Epithelial cell of esophagus (primary cell): ENCODE measurements around the gene IPO4.
A peak's percentile ranks its signal among the peaks of the same experiment; 100 is the strongest.

Source experiments
- DNase-seq: peaks from one replicate; pipeline ENCODE4 v3.0.0; 2010; ENCODE audit warnings: low read depth
- H3K4me3 ChIP-seq: 2 replicates; pipeline ENCODE4 v1.5.1; 2011; ENCODE audit warnings: mild to moderate bottlenecking, low read length, control low read depth
- TF ChIP-seq, protein P1 (sequence below): IDR thresholded peaks from 2 replicates; pipeline ENCODE4 v1.5.1; 2011; ENCODE audit warnings: low read depth, mild to moderate bottlenecking, low read length, control low read depth, inconsistent platforms; ENCODE audit not compliant: insufficient read depth; ENCODE audit errors: missing control alignments

The IPO4 gene

DNA sequence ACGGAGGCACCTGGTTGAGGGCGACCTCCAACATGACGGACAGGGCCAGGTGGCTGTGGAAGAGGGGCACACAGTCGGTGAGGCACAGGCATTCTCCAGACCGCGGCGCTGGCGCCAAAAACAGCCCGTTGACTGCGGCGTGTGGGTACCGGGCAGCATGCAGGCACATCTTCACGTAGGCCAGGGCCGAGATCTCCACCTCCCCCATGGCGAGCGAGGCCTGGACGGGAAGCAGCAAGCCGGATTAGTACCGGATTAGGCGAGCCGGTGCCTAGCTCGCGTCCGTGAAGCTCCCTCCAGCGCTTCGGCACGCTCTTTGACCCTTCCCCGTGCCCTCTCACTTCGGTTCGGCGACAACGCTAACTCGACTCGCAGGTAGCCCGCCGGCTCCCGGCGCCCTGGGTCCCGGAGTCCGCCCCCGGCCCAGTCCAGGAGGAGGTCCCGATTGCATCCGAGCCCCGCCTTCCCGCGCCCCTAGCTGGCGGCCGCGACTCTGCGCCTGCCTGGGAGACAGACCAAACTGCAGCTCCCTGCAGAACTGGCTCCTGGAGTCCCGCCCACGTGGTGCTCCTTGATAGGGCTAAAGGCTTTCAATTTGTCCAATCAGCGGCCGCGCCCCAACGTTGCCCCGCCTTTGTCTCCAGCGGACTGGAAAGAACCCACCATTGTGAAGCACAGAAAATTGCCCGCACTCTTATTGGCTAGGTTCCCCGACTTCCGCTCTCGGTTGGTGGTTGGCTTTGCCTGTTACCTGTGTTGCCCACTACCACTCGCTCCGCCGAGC is 47.3 kb downstream of the IPO4 start, which contains the start of gene EMC9:
Gene EMC9, minus strand, starts transcription at position 495 of the 784 bp plus-strand sequence. Its CDS starts 287 bp downstream, at position 208.
- H3K4me3 ChIP-seq: peak within 1 kb of the TSS; percentile 91
- TF ChIP-seq, protein P1, sequence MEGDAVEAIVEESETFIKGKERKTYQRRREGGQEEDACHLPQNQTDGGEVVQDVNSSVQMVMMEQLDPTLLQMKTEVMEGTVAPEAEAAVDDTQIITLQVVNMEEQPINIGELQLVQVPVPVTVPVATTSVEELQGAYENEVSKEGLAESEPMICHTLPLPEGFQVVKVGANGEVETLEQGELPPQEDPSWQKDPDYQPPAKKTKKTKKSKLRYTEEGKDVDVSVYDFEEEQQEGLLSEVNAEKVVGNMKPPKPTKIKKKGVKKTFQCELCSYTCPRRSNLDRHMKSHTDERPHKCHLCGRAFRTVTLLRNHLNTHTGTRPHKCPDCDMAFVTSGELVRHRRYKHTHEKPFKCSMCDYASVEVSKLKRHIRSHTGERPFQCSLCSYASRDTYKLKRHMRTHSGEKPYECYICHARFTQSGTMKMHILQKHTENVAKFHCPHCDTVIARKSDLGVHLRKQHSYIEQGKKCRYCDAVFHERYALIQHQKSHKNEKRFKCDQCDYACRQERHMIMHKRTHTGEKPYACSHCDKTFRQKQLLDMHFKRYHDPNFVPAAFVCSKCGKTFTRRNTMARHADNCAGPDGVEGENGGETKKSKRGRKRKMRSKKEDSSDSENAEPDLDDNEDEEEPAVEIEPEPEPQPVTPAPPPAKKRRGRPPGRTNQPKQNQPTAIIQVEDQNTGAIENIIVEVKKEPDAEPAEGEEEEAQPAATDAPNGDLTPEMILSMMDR: peak; percentile 43
- peak; percentile 100 for DNase-seq

DNA sequence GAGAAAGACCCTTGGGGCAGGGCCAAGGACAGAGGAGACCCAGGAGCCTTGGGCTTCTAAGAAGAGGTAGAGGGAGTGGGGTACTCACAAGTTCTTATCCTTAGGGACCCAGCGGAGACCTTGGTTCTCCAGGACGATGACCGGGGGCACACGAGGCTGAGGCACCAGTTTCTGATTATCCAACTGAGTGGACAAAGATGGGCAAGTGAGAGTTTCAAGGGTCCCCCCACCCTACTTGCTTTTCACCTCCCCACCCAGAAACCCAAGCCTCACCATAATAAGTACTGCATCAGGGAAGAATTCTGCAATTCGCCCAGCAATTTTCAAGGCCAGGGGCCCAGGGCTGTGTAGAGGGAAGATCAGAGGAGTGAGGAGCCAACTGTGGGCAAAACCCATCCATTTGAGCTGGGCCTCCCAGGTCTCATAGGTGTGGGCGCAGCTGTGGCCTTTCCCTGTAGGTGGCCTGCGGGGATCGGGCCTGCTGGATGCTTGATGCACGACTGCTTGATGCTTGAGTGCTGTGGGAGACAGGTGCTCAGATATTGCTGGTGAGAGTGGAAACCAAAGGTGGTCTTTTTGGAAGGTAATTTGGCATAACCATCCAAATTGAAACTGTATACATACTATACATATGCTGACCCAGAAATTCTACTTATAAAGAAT is 49.2 kb downstream of the IPO4 start:
- H3K4me3 ChIP-seq: peak overlapping the region; percentile 1
- no peak for DNase-seq
- TF ChIP-seq, protein P1: no peak

DNA sequence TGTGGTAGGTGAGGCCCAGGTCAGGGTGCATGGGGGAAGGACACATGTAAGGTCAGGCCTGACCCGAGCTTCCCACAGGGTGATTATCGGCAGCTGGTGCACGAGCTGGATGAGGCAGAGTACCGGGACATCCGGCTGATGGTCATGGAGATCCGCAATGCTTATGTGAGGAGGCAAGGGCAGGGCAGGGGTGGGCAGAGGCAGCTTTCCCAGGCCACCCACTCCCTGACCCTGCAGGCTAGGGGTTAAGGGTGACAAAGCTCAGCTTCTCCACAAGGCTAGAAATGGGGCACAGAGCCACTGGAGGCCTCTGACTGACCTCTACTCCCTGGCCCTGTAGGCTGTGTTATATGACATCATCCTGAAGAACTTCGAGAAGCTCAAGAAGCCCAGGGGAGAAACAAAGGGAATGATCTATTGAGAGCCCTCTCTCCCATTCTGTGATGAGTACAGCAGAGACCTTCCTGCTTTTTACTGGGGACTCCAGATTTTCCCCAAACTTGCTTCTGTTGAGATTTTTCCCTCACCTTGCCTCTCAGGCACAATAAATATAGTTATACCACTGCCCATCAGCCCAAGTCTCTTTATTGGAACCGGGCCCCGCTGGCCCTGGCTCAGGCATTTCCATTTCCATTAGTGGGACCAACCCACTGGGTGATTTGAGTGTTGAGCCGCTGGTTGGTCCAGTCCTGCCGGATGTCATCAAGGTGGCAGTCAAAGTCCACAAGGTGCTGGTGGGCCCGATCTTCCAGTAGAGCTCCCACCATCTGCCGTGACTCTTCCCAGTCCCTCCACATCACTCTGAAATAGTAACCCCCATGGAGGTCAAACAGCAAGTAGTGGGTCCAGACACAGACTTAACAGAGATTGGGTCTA is 50.0 kb downstream of the IPO4 start:
- TF ChIP-seq, protein P1: no peak
- H3K4me3 ChIP-seq: no peak overlapping the region
- DNase-seq: no peak

DNA sequence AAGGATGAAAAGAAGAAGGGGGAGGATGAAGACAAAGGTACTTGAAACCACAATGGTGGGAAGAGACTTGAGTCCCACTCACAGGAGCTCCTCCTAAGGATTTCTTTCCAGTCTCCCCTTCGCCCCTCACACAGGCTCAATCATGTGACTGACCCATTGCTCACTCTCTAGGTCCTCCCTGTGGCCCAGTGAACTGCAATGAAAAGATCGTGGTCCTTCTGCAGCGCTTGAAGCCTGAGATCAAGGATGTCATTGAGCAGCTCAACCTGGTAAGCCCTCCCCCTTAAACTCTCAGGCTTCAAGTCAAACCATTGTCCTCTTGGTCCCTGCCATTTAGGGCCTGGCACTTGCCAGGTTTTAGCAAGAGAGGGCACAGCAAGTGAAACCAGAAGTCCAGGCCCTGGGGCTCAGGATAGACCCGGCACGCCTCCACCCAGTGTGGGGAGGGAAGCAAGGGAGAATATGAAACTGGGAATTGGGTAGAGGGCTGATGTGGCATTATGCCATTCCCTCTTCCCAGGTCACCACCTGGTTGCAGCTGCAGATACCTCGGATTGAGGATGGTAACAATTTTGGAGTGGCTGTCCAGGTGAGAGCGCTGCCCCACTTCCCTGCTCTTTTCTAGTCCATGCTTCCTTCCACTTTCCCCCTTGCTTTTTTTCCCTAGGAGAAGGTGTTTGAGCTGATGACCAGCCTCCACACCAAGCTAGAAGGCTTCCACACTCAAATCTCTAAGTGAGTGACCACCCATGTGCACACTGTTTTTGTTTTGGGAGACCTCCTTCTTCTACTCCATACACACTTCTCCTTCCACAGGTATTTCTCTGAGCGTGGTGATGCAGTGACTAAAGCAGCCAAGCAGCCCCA is 50.9 kb downstream of the IPO4 start:
- TF ChIP-seq, protein P1: no peak
- DNase-seq: no peak
- no peak overlapping the region for H3K4me3 ChIP-seq

DNA sequence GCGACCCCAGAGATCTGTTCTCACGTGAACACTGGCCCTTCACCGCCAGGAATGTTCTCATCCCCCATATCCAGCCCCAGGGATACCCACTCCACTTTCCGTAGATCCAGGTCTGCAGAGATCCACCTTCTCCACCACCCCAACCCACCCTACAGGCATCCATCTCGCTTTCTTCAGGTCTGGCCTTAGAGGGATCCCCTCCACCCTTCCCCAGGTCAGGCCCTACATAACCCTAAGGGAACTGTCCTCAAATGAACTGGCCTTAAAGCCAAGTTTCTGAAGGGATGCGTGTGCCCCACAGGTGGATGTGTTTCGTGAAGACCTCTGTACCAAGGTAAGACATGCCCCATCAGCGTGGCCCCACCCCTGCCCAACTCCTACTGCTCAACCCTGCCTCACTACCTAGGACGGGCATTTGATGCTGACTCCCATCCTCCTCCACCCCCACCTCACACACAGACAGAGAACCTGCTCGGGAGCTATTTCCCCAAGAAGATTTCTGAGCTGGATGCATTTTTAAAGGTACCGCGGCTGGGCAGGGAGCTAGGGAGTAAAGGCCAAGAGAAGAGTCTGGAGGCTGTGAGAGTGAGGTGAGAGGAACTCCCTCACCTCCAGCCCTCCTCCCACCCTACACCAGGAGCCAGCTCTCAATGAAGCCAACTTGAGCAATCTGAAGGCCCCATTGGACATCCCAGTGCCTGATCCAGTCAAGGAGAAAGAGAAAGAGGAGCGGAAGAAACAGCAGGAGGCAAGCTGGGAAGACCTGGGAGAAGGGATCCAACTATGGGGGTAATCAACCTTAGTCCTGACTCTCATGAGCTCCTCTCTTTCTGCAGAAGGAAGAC is 51.7 kb downstream of the IPO4 start:
- peak overlapping the region; percentile 69 for H3K4me3 ChIP-seq
- TF ChIP-seq, protein P1: no peak
- no peak for DNase-seq
